ENCODE measurements around the gene RALGDS.

RALGDS gene

GRCh38 chr9:133153227-133154096, 32.4 kb upstream of the RALGDS start:
- no peak for DNase-seq
- in situ Hi-C loops (cut with MboI; ENCODE audit: low pct_unique_long_range_greater_than_20kb, low sequenced_read_pairs), result no loop called here

GRCh38 chr9:133151601-133152525, 30.8 kb upstream of the RALGDS start:
- in situ Hi-C loops (cut with MboI; ENCODE audit: low pct_unique_long_range_greater_than_20kb, low sequenced_read_pairs), result no loop called here
- DNase-seq, result no peak

GRCh38 chr9:133151041-133151440, 30.0 kb upstream of the RALGDS start:
- in situ Hi-C loops (cut with MboI; ENCODE audit: low pct_unique_long_range_greater_than_20kb, low sequenced_read_pairs), result no loop called here
- DNase-seq, result no peak

GRCh38 chr9:133149130-133150015, 28.3 kb upstream of the RALGDS start:
- DNase-seq, result peak; percentile 96
- in situ Hi-C loops (cut with MboI; ENCODE audit: low pct_unique_long_range_greater_than_20kb, low sequenced_read_pairs), result no loop called here

GRCh38 chr9:133148199-133149129, 27.4 kb upstream of the RALGDS start:
- in situ Hi-C loops (cut with MboI; ENCODE audit: low pct_unique_long_range_greater_than_20kb, low sequenced_read_pairs), result no loop called here

GRCh38 chr9:133147412-133148198, 26.6 kb upstream of the RALGDS start:
- in situ Hi-C loops (cut with MboI; ENCODE audit: low pct_unique_long_range_greater_than_20kb, low sequenced_read_pairs), result no loop called here
- DNase-seq, result peak; percentile 87

More at GRCh38 chr9:133148199-133149129, 27.4 kb upstream of the RALGDS start:
- peak; percentile 67 for DNase-seq

- DNase-seq, result no peak
- in situ Hi-C loops (cut with MboI; ENCODE audit: low pct_unique_long_range_greater_than_20kb, low sequenced_read_pairs), result no loop called here
Observed at GRCh38 chr9:133146746-133147411, 25.8 kb upstream of the RALGDS start.

- DNase-seq, result no peak
- in situ Hi-C loops (cut with MboI; ENCODE audit: low pct_unique_long_range_greater_than_20kb, low sequenced_read_pairs), result no loop called here
Observed at GRCh38 chr9:133144904-133145851, 24.1 kb upstream of the RALGDS start.

- in situ Hi-C loops (cut with MboI; ENCODE audit: low pct_unique_long_range_greater_than_20kb, low sequenced_read_pairs), result no loop called here
- DNase-seq, result peak; percentile 81
Observed at GRCh38 chr9:133144142-133144903, 23.3 kb upstream of the RALGDS start.

GRCh38 chr9:133143639-133144141, 22.6 kb upstream of the RALGDS start:
- in situ Hi-C loops (cut with MboI; ENCODE audit: low pct_unique_long_range_greater_than_20kb, low sequenced_read_pairs), result no loop called here
- no peak for DNase-seq

GRCh38 chr9:133142684-133143622, 21.9 kb upstream of the RALGDS start:
- DNase-seq, result no peak
- in situ Hi-C loops (cut with MboI; ENCODE audit: low pct_unique_long_range_greater_than_20kb, low sequenced_read_pairs), result no loop called here

GRCh38 chr9:133141833-133142595, 21.0 kb upstream of the RALGDS start:
- DNase-seq, result no peak
- in situ Hi-C loops (cut with MboI; ENCODE audit: low pct_unique_long_range_greater_than_20kb, low sequenced_read_pairs), result no loop called here

GRCh38 chr9:133140606-133141005, 19.6 kb upstream of the RALGDS start:
- in situ Hi-C loops (cut with MboI; ENCODE audit: low pct_unique_long_range_greater_than_20kb, low sequenced_read_pairs), result no loop called here
- DNase-seq, result no peak
